Raji (cell line): ENCODE data around the gene HOXC6.

Source experiments
- POLR2A ChIP-seq: IDR thresholded peaks from 2 replicates; pipeline ENCODE4 v1.6.1; 2011; ENCODE audit warnings: low read depth, low read length, control low read depth; ENCODE audit not compliant: insufficient read depth

The HOXC6 gene

DNA sequence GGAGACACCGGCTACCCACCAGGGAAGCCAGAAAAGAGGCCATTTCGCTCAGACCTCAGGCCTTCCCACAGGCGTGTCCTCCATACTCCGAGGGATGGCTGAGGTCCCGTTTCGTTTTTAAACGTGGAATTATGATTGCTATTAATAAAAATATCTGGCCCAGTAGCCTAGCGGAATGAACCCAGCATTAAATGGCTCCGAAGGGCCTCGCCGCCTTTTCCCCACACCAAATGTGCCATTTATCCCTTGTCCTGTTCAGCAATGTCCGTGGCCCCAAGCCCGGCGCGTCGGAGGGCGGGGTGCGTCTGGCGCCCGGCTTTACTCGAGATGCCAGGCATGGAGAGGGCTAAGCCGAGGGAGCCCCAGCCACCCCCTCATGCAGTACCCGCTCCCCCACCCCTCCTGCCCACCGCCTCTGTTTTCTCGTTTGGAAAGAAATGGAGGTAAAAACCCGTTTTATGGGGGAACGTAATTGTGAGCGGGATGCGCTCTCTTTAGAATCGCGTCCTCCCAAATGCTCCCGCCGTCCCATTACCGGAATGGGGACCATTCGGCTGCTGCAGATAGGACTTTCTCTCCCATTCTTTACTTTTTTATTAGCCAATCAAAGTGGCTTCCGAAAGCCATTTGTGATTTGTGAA lies 13.7 kb upstream of the HOXC6 start:
- no peak for TF ChIP-seq POLR2A

DNA sequence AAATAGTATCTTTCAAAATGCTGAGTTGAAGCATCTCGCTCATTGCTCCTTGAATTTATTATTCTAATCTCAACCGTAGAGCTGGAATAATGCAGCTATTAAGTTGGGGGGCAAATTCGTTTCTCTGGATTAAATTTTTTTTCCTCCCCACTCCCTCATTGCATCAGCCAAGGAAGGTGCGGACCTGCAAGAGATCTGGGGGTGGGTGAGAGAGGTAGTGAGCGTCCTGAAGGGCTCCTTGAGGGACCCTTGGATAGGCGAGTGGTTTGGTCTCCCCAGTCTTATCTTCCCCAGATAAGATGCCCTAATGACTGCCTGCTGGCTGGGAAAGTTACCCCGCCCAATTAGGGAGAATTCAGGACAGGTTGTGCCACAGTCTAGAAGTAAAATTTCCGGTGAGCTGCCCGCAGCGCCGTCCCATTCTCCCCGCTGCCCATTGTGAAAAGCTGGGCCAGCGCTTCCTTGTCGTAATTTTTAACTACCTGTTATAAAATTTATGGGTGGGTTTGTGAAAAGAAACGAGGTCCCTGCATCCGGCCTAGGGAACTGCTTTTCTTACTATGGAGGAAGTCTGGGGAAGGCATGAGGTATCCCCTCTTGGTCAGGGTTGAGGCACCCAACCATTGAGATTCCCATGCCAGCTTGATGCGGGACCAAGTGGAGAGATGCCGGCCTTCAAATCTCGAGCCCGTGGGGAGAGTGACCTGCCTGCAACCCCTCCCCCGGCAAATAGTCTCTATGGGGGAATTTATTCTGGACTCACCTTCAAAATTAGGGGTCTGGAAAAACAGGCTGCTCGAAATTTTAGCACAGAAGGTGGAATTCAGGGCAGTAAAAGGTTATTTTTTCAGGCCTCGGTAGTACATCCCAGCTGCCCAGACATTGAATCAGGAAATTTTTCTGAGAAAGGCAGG lies 13.0 kb upstream of the HOXC6 start:
- no peak for TF ChIP-seq POLR2A

DNA sequence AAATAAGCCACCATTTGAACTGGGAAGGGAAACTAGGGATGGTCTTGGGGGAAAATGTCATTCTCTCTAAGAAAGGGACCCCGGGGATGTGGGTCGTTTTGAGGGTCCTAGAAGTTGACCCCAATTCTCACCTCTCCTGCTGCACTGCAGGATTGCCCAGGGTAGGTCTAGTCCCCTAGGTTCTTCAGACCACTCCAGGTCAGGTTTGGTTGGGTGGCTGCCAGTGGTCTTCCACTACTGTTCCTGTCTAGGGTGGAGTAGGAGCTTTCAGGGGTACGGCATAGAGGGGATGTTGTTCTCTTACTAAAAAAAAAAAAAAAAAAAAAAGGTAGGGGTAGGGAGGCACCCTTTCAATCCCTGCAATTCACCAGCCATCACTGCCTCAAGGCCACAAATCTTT lies 12.2 kb upstream of the HOXC6 start:
- TF ChIP-seq POLR2A, result no peak

DNA sequence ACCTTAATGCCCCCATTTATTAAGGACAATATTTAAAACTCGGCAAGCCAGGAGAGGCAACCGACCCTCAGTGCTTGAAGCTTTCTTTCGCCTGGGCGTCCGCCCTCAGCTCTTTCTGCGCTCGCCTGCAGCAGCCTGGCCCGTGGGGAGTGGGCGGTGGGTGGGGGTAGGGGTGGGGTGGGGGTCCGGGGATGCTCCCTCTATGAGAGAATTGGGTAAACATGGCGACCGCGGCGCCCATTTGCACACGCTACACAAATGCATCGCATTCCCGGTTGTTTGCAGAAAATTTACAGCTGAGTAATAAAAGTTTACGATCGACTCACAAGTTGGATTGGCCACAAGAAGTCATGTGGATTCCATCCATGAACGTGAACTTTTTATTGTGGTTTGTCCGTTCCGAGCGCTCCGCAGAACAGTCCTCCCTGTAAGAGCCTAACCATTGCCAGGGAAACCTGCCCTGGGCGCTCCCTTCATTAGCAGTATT lies 11.7 kb upstream of the HOXC6 start:
- TF ChIP-seq POLR2A, result no peak

DNA sequence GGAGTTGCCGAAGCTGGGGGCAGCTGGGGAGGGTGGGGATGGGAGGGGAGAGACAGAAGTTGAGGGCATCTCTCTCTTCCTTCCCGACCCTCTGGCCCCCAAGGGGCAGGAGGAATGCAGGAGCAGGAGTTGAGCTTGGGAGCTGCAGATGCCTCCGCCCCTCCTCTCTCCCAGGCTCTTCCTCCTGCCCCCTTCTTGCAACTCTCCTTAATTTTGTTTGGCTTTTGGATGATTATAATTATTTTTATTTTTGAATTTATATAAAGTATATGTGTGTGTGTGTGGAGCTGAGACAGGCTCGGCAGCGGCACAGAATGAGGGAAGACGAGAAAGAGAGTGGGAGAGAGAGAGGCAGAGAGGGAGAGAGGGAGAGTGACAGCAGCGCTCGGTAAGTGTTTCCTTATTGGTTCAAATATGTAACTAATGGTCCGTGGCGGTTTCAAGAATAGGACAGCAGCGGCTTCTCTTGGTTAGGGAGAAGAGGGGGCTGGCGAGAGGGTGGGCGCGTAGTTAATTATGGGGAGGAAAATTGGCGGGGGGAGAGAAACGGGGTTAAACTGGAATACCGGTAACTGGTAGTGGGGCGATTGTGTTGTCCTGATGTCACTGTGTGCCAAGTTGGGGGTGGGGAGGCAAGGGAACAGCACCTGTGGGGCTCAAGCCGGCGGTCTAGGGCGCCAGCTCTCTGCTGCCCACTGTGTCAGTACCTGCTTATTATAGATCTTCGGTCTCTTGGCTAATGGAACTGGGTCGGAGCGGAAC lies 11.0 kb upstream of the HOXC6 start:
- no peak for TF ChIP-seq POLR2A

DNA sequence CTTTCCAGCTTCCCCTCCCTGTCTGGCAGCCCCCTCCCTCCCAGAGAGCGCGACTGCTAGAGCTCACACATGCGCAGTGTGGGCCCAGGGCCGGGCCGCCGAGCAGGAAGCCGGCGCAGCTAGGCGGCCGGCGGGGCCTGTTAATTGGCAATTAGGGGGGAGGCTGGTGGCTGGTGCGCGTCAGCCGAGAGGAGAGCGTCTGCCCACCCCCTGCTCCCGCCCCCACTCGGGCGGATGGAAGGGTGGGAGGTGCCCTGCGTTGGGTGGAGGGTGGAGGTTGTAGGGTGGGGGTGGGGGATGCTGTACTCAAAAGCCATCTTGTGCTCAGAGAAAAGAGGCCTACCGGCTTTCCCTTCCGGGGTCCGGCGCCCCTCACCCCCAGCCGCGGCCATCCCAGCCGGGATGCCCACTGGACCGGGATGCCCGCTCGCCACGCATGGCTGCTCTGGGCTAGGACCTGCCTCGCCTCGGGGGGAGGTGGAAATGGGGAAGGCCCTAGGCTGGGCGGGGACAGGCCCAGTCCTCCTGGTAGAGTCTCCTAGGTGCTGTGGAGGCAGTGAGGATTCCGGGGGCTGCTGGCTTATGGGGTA lies 10.3 kb upstream of the HOXC6 start:
- TF ChIP-seq POLR2A, result peak; percentile 53

DNA sequence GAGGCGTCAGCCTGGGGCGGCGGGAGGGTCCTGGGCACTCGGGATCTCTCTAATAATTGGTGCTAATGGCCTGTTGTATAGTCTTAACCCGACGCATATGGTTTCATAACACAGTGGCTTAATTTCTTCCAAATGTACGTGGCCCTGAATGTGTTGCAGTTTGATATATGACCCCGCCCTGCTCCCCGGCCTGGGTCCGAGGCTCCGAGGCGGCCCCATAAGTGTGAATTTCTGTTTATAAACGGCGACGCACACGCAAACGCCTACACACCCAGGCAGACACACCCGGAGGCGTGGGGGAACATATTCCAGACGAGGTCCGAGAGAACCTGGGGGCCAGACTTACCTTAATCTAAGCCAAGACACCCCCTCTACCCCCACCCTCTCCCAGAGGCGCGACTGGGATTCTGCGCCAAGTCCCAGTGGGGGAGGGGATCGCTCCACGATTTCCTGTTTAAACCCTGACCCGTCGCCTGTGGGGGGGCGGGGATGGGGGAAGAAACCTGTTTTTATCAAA lies 9.7 kb upstream of the HOXC6 start:
- no peak for TF ChIP-seq POLR2A

DNA sequence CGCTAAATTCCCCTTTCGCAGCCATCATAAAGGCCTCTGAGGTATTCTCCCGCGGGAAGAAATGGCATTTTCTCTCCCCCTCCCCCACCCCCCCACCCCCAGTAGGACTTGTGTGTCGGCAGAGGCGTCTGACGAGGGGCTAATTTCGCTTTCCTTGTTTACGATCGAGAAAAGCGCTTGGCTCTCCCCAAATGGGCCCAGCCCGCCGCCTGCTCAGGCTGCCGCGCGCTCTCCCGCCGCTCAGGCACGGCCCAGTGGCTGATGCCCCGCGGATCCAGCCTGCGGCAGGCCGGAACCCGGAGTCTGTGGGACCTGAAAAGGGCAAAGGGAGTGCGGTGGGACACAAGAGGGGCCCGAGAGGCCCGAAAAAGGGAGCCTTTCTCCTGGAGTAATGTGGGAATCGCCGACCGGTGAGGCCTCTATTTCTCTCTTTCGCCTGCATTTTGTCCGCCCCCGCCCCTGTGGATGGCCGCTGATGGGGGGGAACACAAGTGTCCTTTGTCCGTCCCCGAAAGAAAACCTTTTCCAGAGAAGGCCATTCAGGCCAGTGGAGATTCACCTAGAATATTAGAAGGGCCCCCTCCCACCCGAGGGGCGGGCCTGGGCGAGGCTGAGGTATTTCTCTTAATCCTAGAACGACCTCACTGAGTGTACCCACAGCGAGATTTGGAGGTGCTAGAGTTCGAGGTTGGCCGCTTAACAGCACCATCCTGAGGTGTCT lies 9.0 kb upstream of the HOXC6 start:
- no peak for TF ChIP-seq POLR2A

DNA sequence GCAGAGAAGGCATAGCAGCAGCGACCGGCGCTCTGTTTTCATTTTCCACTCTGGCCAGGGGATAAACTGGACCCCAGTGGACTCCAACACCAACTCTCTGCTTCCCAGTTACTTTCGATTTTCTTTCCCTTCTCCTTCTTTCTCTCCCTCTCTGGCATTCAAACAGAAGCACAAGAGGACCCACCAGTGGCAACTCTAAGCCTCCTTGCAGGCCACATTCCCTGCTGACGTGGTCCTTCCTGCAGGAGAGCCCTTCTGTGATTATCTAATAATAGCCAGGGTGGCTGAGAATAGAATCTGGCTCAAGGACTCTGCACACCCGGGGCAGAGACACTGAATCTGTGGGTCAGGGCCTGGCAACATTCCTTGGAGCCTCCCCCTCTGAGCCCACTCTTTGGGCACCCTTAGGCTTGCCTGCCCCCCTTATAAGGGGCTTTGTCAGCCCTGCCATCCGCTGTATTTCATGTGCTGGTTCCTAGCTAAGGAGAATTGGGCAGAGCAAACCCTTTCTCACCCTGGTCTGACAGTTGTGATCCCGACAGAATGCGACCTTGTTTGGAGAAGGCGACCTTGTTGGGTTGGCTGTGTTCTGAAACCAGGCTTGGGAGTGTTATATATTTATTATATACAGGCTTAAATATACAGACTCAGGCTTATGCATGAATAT lies 8.2 kb upstream of the HOXC6 start:
- no peak for TF ChIP-seq POLR2A

DNA sequence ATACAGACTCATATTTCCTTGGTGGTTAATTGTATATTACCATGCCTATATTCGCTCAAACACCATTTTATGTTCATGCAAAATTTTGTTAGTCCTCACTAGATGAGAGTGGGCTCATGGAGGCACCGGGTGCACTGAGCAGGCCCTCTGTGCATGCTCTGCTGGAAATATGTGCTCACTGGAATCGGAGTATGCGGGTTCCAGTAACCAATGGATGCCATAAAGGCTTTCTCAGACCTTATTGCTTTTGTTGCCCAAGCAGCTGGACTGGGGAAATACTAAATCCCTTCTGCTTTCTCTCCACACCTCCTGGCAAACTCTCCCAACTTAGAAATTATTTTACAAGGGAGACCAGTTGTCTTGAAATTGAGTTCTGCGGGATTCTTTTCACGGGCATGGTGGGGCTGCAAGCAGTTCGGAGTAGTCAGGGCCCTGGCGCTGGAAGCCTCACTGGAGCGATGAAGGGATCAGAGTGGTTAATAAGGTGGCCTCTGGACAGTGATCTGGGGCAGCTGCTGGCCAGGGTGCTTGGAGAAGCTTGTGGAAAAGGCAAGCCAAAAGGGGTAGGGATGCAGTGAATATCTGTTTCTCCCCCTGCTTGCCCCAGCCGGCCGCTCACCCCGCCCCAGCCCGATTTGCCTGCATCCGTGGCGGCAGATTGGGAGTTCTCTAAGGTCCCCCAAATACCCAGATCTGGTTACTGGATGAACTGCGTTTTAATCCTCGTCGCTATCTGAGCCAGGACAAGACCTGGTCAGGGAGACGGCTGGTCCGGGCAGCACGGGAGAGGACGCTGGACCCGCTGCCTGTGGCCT lies 7.4 kb upstream of the HOXC6 start:
- TF ChIP-seq POLR2A, result no peak

DNA sequence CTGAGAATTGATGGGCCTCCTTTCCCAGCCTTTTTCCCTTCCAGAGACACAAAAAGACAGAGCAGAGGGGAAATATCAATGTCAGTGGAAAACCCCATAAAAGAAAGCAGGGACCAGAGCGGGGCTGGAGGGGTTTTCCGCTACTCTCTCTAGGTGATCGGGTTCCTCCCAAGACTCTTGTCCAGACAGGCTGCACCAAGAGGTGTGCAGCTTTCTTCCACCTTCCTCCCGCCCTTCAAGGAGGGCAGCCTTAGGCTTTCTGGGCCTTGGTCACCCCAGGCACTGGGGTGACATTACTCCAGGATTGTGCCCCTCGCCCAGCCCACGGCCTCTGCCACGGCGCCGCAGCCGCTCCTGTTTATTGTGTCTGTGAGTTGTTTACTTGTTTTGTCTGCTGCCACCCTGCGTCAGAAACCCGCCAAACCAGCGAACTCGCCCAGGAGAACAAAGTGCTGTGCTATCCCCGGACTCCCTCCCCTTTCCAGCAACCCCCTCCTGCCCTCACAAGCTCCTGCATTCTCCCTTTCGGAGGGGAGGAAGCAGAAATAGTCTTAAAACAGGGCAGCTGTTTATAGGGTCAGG lies 6.7 kb upstream of the HOXC6 start:
- TF ChIP-seq POLR2A, result no peak

DNA sequence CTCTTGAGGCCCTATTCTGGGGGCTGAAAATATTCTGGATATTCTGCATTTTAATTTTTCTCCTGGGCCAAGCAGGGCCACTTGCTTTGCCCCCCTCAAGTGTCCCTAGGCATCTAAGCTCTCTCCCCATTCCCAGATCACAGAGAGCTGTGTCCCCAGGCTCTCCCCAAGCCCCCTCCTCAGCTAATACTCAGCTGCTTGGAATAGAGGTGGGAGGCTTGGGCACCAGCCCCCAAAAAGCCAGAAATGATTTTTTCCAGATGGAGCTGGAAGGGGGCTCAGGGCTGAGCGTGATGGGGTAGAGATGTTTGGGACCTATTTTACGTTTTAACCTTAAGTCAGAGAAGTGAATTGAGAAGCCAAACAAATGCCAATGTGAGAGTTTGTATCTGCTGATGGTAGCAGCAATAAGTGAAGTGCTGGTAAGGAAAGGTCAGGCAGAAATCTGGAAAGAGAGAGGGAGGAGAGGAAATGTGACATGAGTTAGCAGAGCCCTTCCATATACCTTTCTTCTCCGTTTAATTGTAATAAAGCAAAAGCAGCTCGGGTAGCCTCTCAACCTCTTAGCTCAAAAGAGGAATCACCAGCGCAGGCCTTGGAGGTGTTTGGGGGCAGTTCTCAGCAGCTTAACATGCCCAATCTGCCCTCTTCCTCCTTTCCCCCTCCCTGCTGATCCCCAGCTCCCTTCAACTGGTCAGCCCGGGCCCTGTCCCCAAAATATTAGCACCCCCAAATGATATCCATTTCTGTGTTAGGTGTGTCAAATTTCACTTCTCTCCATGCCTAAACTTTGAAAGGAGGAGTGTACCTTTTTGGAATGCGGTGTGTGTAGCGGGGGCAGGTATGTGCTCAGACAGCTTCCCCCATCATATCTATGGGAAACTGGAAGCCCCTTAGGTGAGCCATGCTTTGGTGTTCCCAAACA lies 5.0 kb upstream of the HOXC6 start:
- no peak for TF ChIP-seq POLR2A

DNA sequence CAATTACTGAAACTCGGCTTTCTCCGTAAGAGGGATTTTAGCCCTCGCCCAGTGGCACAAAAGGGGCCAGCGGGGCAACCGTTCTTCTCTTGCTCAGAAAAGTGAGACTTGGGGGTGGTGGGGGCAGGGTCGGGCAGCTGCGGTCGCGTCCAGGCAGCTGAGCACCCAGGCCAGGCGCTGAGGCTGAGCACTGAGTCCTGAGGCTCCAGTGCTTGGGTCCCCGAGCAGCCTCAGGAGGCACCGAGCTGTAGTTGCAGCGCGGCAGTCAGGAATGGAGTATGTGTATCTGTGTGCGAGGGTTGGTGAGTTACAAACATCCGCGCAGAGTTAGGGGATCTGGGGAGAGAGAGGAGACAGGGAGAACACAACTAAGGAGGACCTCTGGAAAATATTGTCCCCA lies 4.1 kb upstream of the HOXC6 start:
- no peak for TF ChIP-seq POLR2A
